Ishikawa (cell line): ENCODE measurements around the gene PLEK2.

Source experiments
- CEBPB ChIP-seq: IDR thresholded peaks from 2 replicates; pipeline ENCODE4 v1.6.1; 2012
- CREB1 ChIP-seq: IDR thresholded peaks from 2 replicates; pipeline ENCODE4 v1.6.1; 2012; ENCODE audit warnings: low read depth
- EGR1 ChIP-seq: IDR thresholded peaks from 2 replicates; pipeline ENCODE4 v1.6.1; 2012
- EP300 ChIP-seq: IDR thresholded peaks from 2 replicates; pipeline ENCODE4 v1.6.1; 2012; ENCODE audit warnings: borderline replicate concordance
- FOXM1 ChIP-seq: IDR thresholded peaks from 2 replicates; pipeline ENCODE4 v1.6.1; 2012; ENCODE audit warnings: low read depth, borderline replicate concordance
- MAX ChIP-seq: IDR thresholded peaks from 2 replicates; pipeline ENCODE4 v1.6.1; 2012
- NFIC ChIP-seq: IDR thresholded peaks from 2 replicates; pipeline ENCODE4 v1.6.1; 2012
- RAD21 ChIP-seq: IDR thresholded peaks from 2 replicates; pipeline ENCODE4 v1.6.1; 2012; ENCODE audit warnings: low read depth
- REST ChIP-seq: IDR thresholded peaks from 2 replicates; pipeline ENCODE4 v1.6.1; 2012; ENCODE audit warnings: low read depth, mild to moderate bottlenecking
- TAF1 ChIP-seq: IDR thresholded peaks from 2 replicates; pipeline ENCODE4 v1.6.1; 2012; ENCODE audit warnings: low read depth, mild to moderate bottlenecking
- TCF12 ChIP-seq: IDR thresholded peaks from 2 replicates; pipeline ENCODE4 v1.6.1; 2012; ENCODE audit warnings: low read depth
- TEAD4 ChIP-seq: IDR thresholded peaks from 2 replicates; pipeline ENCODE4 v1.6.1; 2012
- USF1 ChIP-seq: IDR thresholded peaks from 2 replicates; pipeline ENCODE4 v1.6.1; 2012
- YY1 ChIP-seq: IDR thresholded peaks from 2 replicates; pipeline ENCODE4 v1.6.1; 2012; ENCODE audit warnings: low read depth
- ZBTB7A ChIP-seq: IDR thresholded peaks from 2 replicates; pipeline ENCODE4 v1.6.1; 2012; ENCODE audit warnings: low read depth

The PLEK2 gene

GRCh38 chr14:67391268-67391667, 20.7 kb downstream of the PLEK2 start:
- no peak for TF ChIP-seq REST
- no peak for TF ChIP-seq FOXM1
- TF ChIP-seq RAD21, result no peak
- TF ChIP-seq TCF12, result no peak
- TF ChIP-seq EP300, result no peak
- TF ChIP-seq TEAD4, result no peak
- TF ChIP-seq EGR1, result no peak
- no peak for TF ChIP-seq CREB1
- TF ChIP-seq NFIC, result no peak
- TF ChIP-seq USF1, result no peak
- TF ChIP-seq ZBTB7A, result no peak
- no peak for TF ChIP-seq TAF1
- no peak for TF ChIP-seq MAX
- TF ChIP-seq CEBPB, result no peak
- TF ChIP-seq YY1, result no peak

- TF ChIP-seq FOXM1 (no peak), EP300 (no peak), CREB1 (no peak), NFIC (no peak), YY1 (no peak), USF1 (no peak), CEBPB (no peak), TCF12 (no peak), REST (no peak), EGR1 (no peak), MAX (no peak), ZBTB7A (no peak), TEAD4 (no peak), TAF1 (no peak), RAD21 (no peak)
Observed at GRCh38 chr14:67389811-67390534, 22.0 kb downstream of the PLEK2 start.

GRCh38 chr14:67389275-67389674, 22.7 kb downstream of the PLEK2 start:
- TF ChIP-seq MAX (no peak), ZBTB7A (no peak), TCF12 (no peak), EGR1 (no peak), YY1 (no peak), RAD21 (no peak), REST (no peak), NFIC (no peak)

GRCh38 chr14:67387195-67387594, 24.8 kb downstream of the PLEK2 start:
- TF ChIP-seq CREB1, result no peak
- TF ChIP-seq MAX, result no peak
- TF ChIP-seq ZBTB7A, result no peak
- no peak for TF ChIP-seq RAD21
- no peak for TF ChIP-seq EP300
- no peak for TF ChIP-seq FOXM1
- TF ChIP-seq YY1, result no peak
